DND-41 (cell line): ENCODE results near the gene NAA30.

Experiments
- ATAC-seq: fragments of 200-7000 bp; cut with Tn5 transposase; 3 replicates; pipeline ENCODE4 v1.9.1; 2021; ENCODE audit warnings: low read depth; ENCODE audit not compliant: insufficient read depth
- DNase-seq: peaks from one replicate; pipeline ENCODE4 v3.0.0-alpha.2; 2020
- H2AFZ ChIP-seq: 2 replicates; pipeline ENCODE4 v1.6.0; 2012; ENCODE audit warnings: low read depth, low read length
- H3K27ac ChIP-seq: 2 replicates; pipeline ENCODE4 v1.5.1; 2012; ENCODE audit warnings: low read length, inconsistent platforms
- H3K27me3 ChIP-seq: fragments of 200-600 bp; sonication (generic); 2 replicates; pipeline ENCODE4 v1.6.0; 2012; ENCODE audit warnings: low read length, mild to moderate bottlenecking, inconsistent platforms; ENCODE audit not compliant: insufficient read depth, poor library complexity
- H3K36me3 ChIP-seq: 2 replicates; pipeline ENCODE4 v1.5.1; 2012; ENCODE audit warnings: low read length, inconsistent platforms; ENCODE audit not compliant: insufficient read depth
- H3K4me1 ChIP-seq: 2 replicates; pipeline ENCODE4 v1.5.1; 2012; ENCODE audit warnings: mild to moderate bottlenecking, low read length; ENCODE audit not compliant: insufficient read depth
- H3K4me2 ChIP-seq: 2 replicates; pipeline ENCODE4 v1.6.0; 2012; ENCODE audit warnings: mild to moderate bottlenecking, moderate library complexity, low read length, inconsistent platforms; ENCODE audit not compliant: insufficient read depth
- H3K4me3 ChIP-seq, 2 experiments: fragments of 200-600 bp in 1 of 2; shearing (Covaris generic) in 1 of 2; 2 replicates each; pipeline ENCODE4 v1.5.1; 2012 to 2016; ENCODE audit warnings: inconsistent platforms in 2 of 2, low read length in 2 of 2, mild to moderate bottlenecking in 2 of 2, low read depth in 1 of 2, moderate library complexity in 1 of 2
- H3K79me2 ChIP-seq: 2 replicates; pipeline ENCODE4 v1.6.0; 2012; ENCODE audit warnings: low read length, inconsistent platforms; ENCODE audit not compliant: insufficient read depth
- H3K9ac ChIP-seq: 2 replicates; pipeline ENCODE4 v1.6.0; 2012; ENCODE audit warnings: low read depth, mild to moderate bottlenecking, inconsistent platforms, low read length, moderate library complexity
- H3K9me3 ChIP-seq: 2 replicates; pipeline ENCODE4 v1.5.1; 2012; ENCODE audit warnings: low read length, moderate library complexity, mild to moderate bottlenecking, inconsistent platforms; ENCODE audit not compliant: insufficient read depth, severe bottlenecking
- H4K20me1 ChIP-seq: 2 replicates; pipeline ENCODE4 v1.6.0; 2012; ENCODE audit warnings: low read length; ENCODE audit not compliant: insufficient read depth
- CTCF ChIP-seq: IDR thresholded peaks from 2 replicates; pipeline ENCODE4 v1.5.1; 2012; ENCODE audit warnings: borderline replicate concordance, low read length, moderate library complexity, mild to moderate bottlenecking; ENCODE audit not compliant: poor library complexity, severe bottlenecking; ENCODE audit errors: extremely low read depth
- EZH2 ChIP-seq: IDR thresholded peaks from 3 replicates; pipeline ENCODE4 v1.6.1; 2012; ENCODE audit warnings: borderline replicate concordance, low read depth, mild to moderate bottlenecking, moderate library complexity, low read length, inconsistent platforms; ENCODE audit not compliant: severe bottlenecking

The NAA30 gene

GRCh38 chr14:57389646-57390036 lies 745 bp upstream of the NAA30 start:
- H3K4me1 ChIP-seq = peaks cover 44% of the 10 kb centered on the region
- ATAC-seq = no peak; the same call in 2 of the 3 replicates
- H3K79me2 ChIP-seq = peaks cover 40% of the 10 kb centered on the region
- no peaks in the 10 kb centered on the region for H3K9me3 ChIP-seq
- H3K27ac ChIP-seq = peak overlapping the region; percentile 66
- no peaks in the 10 kb centered on the region for H3K27me3 ChIP-seq
- peak overlapping the region; percentile 84 for H3K9ac ChIP-seq
- H3K36me3 ChIP-seq = peaks cover 21% of the 10 kb centered on the region
- H2AFZ ChIP-seq = peak overlapping the region; percentile 83
- peak overlapping the region; percentile 71 to 83; a peak in 3 of 4 replicates for H3K4me3 ChIP-seq
- TF ChIP-seq CTCF (no peak), EZH2 (no peak)
- peak overlapping the region; percentile 80 for H3K4me2 ChIP-seq
- no peak for DNase-seq
- peaks cover 9% of the 10 kb centered on the region; the same call in 1 of the 2 replicates for H4K20me1 ChIP-seq

DNA sequence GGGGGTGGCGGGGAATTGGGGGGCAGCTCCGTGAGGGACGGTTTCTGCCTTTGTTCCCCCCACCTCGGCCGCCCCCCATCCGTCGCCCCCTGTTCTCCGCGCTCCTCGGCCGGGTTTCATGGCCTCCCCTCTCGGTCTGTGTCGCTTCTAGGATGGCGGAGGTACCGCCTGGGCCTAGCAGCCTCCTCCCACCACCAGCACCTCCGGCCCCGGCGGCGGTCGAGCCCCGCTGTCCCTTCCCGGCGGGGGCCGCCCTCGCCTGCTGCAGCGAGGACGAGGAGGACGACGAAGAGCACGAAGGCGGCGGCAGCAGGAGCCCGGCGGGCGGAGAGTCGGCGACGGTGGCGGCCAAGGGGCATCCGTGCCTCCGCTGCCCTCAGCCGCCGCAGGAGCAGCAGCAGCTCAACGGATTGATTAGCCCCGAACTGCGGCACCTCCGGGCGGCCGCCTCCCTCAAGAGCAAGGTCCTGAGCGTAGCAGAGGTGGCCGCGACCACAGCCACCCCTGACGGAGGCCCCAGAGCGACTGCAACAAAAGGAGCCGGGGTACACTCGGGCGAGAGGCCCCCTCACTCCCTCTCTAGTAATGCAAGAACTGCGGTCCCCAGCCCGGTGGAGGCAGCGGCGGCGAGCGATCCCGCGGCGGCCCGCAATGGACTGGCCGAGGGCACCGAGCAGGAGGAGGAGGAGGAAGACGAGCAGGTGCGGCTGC lies 575 bp downstream of the NAA30 start:
- Histone ChIP-seq H2AFZ (peak overlapping the region; percentile 83), H3K9ac (peak overlapping the region; percentile 84), H3K79me2 (peaks cover 48% of the 10 kb centered on the region), H3K9me3 (no peaks in the 10 kb centered on the region), H3K27ac (peak overlapping the region; percentile 73), H4K20me1 (peaks cover 9% of the 10 kb centered on the region; the same call in 1 of the 2 replicates), H3K4me3 (peak overlapping the region; percentile 71 to 83), H3K27me3 (no peaks in the 10 kb centered on the region), H3K36me3 (peaks cover 24% of the 10 kb centered on the region), H3K4me2 (peak overlapping the region; percentile 80), H3K4me1 (peaks cover 46% of the 10 kb centered on the region)
- ATAC-seq (peak; percentile 56), DNase-seq (peak; percentile 45)
- no peak for TF ChIP-seq CTCF
- TF ChIP-seq EZH2 = no peak

DNA sequence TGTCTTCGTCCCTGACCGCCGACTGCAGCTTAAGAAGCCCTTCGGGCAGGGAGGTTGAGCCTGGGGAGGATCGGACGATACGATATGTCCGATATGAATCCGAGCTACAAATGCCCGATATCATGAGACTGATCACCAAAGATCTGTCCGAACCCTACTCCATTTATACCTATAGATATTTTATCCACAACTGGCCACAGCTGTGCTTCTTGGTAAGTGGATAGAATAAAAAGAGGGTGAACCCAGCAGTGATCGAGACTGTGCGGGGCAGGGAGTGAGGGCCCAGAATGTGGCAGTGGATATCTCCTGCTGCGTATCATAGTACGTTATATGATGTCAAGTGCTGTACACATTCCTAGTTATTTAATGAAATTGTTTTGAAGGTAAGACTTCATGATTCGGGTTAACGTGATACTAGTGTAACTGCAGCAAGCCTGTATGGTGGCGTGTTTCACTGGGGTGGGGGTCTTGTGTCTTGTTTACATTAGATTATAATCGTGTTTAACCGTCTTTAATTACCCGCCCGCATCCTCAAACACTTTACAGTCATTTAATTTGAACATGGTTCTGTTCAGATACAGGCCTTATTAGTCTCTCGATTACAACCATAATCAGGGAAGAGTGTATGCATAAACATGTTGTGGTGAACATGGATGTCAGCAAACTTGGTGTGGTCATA lies 1.3 kb downstream of the NAA30 start:
- H3K27ac ChIP-seq = peak overlapping the region; percentile 73
- no peaks in the 10 kb centered on the region for H3K9me3 ChIP-seq
- peaks cover 46% of the 10 kb centered on the region for H3K4me1 ChIP-seq
- peak overlapping the region; percentile 71 to 83; a peak in 3 of 4 replicates for H3K4me3 ChIP-seq
- H3K27me3 ChIP-seq = no peaks in the 10 kb centered on the region
- H3K4me2 ChIP-seq = peak overlapping the region; percentile 80
- TF ChIP-seq EZH2 (no peak), CTCF (no peak)
- DNase-seq (no peak), ATAC-seq (no peak)
- H3K9ac ChIP-seq = peak overlapping the region; percentile 84
- H2AFZ ChIP-seq = peak overlapping the region; percentile 83; the same call in 1 of the 2 replicates
- H3K36me3 ChIP-seq = peaks cover 27% of the 10 kb centered on the region
- peaks cover 49% of the 10 kb centered on the region for H3K79me2 ChIP-seq
- H4K20me1 ChIP-seq = peaks cover 9% of the 10 kb centered on the region; the same call in 1 of the 2 replicates
